Measurements from ENCODE around the gene DEFB124. TPM values are rescaled to one million over a fixed set of nuclear protein-coding genes. Genes with fewer than 3 reads are reported as not detected.

DEFB124 gene
- total RNA-seq, 4 donors from 2014 or later, result 3.2 TPM; not detected in 3

- Histone ChIP-seq H3K4me3 (no peak overlapping the region), H3K27me3 (no peaks in the 10 kb centered on the region), H3K9me3 (no peaks in the 10 kb centered on the region), H3K27ac (no peak overlapping the region), H3K36me3 (no peaks in the 10 kb centered on the region), H3K4me1 (no peaks in the 10 kb centered on the region)
- intact Hi-C loops (cut with DNase I; ENCODE audit: low total_unique reads), result no loop called here
- no peak for DNase-seq
- TF ChIP-seq CTCF (IDR thresholded peaks at IDR 0.05) (no peak), POLR2A (IDR thresholded peaks at IDR 0.05) (no peak)
Observed at GRCh38 chr20:31415653-31416052, 59.3 kb downstream of the DEFB124 start.

Other genes with a start within 250 kb of the DEFB124 start
- gene DEFB115, start 217.5 kb downstream of the DEFB124 start, total RNA-seq, result not detected
- gene DEFB116, start 166.5 kb downstream of the DEFB124 start, total RNA-seq, result not detected
- gene DEFB118, start 106.5 kb downstream of the DEFB124 start, total RNA-seq, result not detected
- not detected for gene DEFB119, start 84.5 kb downstream of the DEFB124 start, total RNA-seq
- gene DEFB121, start 68.9 kb downstream of the DEFB124 start, total RNA-seq, result not detected
- not detected for gene DEFB123, start 34.5 kb downstream of the DEFB124 start, total RNA-seq
- gene REM1, start 161 bp upstream of the DEFB124 start, total RNA-seq, result 10 to 100 TPM in 2 of 4 donors, 1 to 10 TPM in 1, under 1 TPM in 1; 0.59 to 12.1 (median 8.7) TPM
- 100 to 1,000 TPM in 1 of 4 donors, 10 to 100 TPM in 3; 40.7 to 147 (median 56.0) TPM for gene HM13, start 39.3 kb upstream of the DEFB124 start, total RNA-seq
- 100 to 1,000 TPM; 364 to 646 (median 505) TPM for gene ID1, start 130.2 kb upstream of the DEFB124 start, total RNA-seq
- gene COX4I2, start 162.8 kb upstream of the DEFB124 start, total RNA-seq, result 1 to 10 TPM in 2 of 4 donors, not detected in 2; 5.1 to 8.4 TPM
- 100 to 1,000 TPM in 1 of 4 donors, 10 to 100 TPM in 3; 35.0 to 113 (median 57.4) TPM for gene BCL2L1, start 247.7 kb upstream of the DEFB124 start, total RNA-seq